Measurements from ENCODE around the gene BCORL1.

Gene BCORL1

DNA sequence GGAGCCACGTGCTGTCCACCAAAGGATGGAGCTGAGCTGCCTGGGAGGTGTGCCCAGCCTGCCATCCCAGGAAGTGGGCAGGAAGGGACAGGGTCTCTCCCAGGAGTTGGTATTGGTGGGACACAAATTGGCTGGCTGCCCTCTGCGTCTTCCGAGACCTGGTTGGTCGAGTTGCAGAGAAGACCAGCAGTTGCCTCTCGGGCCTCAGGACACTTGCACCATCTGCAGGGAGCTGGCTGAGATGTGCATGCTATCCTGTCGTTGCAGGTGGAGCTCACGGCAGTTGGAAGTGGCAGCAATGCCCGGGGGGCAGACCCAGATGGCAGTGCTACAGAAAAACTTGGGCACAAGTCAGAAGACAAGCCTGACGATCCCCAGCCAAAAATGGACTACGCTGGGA is 30.2 kb downstream of the BCORL1 start:
- DNase-seq (ENCODE audit: low read depth), result no peak

DNA sequence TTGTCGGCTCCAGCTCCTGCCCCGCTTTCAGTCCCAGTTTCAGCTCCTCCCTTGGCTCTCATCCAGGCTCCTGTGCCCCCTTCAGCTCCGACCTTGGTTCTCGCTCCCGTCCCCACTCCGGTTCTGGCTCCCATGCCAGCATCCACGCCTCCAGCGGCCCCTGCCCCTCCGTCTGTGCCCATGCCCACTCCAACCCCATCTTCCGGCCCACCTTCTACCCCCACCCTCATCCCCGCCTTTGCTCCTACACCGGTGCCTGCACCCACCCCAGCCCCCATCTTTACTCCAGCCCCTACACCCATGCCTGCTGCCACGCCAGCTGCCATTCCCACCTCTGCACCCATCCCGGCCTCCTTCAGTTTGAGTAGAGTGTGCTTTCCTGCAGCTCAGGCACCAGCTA is 31.2 kb downstream of the BCORL1 start:
- DNase-seq (ENCODE audit: low read depth), result no peak

DNA sequence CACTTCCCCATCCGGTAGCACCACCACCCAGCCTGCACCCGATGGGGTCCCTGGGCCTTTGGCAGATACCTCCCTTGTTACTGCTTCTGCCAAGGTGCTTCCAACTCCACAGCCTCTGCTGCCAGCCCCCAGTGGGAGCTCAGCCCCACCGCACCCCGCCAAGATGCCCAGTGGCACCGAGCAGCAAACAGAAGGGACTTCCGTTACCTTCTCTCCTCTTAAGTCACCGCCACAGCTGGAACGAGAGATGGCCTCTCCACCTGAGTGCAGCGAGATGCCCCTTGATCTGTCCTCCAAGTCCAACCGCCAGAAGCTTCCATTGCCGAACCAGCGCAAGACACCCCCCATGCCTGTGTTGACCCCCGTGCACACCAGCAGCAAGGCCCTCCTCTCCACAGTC is 31.9 kb downstream of the BCORL1 start:
- DNase-seq (ENCODE audit: low read depth), result no peak

DNA sequence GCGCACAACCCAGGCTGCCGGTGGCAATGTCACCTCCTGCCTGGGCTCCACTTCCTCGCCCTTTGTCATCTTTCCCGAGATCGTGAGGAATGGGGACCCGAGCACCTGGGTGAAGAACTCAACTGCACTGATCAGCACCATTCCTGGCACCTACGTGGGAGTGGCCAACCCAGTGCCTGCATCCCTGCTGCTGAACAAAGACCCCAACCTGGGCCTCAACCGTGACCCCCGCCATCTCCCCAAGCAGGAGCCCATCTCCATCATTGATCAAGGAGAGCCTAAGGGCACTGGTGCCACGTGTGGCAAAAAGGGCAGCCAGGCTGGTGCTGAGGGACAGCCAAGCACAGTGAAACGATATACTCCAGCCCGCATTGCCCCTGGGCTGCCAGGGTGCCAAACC is 32.3 kb downstream of the BCORL1 start:
- no peak for DNase-seq (ENCODE audit: low read depth)

DNA sequence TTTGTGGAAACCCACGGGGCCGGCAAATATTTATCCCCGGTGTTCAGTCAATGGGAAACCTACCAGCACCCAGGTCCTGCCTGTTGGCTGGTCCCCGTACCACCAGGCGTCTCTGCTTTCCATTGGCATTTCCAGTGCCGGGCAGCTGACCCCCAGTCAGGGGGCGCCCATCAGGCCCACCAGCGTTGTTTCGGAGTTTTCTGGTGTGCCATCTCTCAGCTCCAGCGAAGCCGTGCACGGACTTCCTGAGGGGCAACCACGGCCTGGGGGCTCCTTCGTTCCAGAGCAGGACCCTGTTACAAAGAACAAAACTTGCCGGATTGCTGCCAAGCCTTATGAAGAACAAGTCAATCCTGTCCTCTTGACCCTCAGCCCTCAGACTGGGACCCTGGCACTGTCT is 32.7 kb downstream of the BCORL1 start:
- DNase-seq (ENCODE audit: low read depth), result no peak

DNA sequence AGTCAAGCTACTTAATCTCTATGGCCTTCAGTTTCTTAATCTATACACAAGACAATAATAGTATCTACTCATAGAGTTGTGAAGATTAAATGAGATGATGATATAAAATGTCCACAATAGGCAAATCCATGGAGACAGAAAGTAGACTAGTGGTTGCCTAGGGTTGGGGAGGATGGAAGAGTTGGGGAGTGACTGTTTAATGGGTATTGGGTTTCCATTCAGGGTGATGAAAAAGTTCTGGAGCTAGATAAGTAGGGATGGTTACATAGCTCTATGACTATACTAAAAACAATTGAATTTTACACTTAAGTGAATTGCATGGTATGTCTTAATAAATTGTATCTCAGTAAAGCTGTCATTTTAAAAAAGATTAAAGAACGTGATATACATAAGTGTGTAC is 35.7 kb downstream of the BCORL1 start:
- DNase-seq (ENCODE audit: low read depth), result no peak

DNA sequence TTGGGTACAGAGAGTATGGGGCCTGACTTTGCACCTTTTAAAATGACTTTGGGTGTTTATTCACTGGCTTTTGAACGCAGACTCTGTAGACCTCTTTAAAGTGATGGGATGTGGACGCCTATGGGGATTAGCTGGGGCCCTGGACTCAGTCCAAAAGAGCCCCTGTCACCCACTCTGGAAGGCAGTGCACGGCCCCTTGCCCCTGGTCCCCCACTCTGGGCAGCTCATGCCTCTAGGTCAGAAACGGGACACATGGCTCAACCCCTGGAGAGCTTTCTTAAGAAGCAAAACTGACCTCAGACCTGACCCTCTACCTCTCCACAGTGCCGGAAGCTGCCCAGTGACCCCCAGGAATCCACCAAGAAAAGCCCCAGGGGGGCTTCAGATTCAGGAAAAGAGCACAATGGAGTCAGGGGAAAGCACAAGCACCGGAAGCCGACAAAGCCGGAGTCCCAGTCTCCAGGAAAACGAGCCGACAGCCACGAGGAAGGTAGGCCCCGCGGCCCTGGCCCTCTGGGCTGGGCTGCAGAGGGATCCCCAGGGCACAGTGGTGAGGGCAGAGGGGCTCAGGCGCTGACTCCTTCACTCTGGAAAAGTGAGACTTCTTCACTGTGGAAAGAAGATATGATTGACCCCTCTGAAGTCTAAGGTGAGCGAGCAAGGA is 38.4 kb downstream of the BCORL1 start:
- DNase-seq (ENCODE audit: low read depth), result no peak

DNA sequence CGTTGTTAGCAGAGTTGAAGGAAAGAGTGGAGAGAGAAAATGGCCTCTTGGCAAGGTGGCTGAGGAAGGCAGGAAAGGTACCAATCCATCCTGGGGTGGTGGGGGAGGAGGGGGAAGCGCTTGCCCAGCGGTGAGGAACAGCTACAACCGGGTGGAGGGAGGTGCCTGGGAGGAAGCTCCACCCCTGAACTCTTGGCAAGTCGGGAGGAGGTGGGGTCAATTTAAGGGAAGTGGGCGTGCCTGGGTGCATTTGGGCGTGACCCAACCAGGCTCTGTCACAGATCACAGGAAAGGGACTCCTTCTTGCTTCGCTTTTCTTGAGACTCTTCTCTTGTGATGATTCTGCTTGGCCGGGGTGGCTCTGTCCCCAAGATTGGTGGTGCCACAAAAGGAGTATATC is 41.7 kb downstream of the BCORL1 start:
- DNase-seq (ENCODE audit: low read depth), result peak; percentile 2

DNA sequence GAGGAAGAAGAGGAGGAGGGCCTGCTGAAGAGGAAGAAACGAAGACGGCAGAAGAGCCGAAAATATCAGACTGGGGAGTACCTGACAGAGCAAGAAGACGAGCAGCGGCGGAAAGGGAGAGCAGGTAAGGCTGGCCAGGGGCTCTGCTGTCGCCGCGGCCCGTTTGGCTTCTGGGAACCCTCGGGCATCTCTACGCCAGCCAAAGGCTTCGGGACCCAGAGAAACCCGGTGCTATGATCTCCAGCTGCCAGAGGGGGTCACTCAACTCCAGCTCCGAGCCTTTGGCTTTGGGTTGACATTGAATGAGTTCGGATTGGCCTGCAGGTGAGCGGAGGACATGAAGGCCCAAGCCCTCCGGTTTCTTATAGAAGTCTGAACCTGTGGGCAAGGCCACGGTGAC is 42.8 kb downstream of the BCORL1 start:
- DNase-seq (ENCODE audit: low read depth), result no peak

DNA sequence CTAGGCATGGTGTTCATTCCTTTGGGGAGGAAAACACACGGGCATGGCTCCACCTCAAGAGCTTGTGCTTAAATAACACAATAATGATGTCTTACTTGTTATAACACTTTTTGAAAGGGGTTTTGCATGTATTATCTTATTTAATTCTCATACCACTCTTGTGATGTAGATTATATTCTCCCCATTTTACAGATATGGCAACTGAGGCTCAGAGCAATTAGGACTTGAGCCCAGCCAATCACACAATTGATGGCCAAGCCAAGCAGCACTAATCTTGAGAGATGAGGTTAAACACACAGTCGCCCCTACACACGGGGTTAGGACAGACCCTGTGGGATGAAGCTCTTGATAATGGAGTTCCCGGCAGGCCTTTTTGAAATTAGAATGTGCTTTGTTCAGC is 45.1 kb downstream of the BCORL1 start:
- no peak for DNase-seq (ENCODE audit: low read depth)

DNA sequence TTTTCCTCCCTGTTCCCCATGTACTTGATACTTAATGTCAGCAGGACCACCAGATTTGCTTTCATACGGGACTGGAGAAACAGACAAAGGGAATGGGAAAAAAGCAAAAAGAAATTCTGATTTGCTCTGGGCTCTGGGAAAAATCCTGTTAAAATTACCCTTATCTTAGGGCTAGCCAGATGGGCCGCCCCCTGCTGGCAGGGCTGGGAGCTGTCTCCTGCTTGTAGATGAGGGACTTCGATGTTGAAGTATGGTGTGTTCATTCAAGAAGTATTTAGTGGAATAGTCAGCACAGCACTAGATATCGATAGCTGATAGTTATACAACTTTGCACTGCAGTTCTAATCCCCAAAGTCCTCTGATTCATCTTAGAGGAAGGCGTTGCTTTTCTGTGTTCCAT is 45.8 kb downstream of the BCORL1 start:
- DNase-seq (ENCODE audit: low read depth), result peak; percentile 4

DNA sequence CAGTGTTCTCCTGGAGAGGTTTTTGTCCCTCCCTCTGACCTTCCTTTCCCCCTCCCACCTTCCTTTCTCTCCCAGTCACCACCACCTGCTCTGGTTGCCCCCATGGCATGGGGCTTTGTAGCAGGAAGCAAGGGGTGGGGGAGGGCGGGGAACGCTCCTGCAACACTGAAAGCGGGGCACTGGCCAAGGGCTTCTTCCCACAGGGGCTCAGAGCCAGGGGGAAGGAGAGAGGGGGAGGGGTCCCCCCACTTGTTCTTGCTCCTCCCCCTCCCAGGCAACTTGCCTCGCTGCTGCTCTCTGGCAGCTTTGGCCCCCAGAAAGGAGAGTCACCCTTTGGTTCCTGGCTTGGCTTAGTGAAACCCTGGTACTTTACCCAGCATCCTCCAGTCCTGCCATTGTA is 48.4 kb downstream of the BCORL1 start:
- no peak for DNase-seq (ENCODE audit: low read depth)

DNA sequence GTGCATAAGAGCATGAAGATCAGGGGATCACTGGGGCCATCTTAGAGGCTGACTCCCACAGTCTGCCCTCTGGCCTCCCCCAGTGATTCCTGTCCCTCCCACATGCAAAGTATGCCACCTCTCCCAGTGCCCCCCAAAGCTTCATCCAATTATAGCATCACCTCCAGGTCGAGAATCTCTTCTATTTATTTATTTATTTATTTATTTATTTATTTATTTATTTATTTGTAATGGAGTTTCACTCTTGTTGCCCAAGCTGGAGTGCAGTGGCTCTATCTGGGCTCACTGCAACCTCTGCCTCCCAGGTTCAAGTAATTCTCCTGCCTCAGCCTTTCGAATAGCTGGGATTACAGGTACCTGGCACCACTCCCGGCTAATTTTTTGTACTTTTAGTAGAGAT is 50.1 kb downstream of the BCORL1 start:
- no peak for DNase-seq (ENCODE audit: low read depth)

DNA sequence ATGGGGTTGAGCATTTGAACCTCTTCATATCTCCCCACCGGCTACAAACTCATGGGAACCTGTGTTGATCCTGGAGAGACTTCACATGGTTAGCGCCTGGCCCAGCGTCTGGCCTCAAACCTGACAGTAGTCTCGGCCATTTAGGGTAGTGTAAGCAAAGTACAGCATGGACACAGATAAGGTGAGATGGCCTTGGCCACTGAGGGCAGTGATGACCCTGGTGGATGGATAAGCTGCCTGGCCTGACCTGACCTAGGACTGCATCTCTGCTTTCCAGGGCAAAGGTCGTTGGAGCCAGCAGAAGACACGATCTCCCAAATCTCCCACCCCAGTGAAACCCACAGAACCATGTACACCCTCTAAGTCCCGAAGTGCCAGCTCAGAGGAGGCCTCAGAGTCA is 51.7 kb downstream of the BCORL1 start:
- no peak for DNase-seq (ENCODE audit: low read depth)

DNA sequence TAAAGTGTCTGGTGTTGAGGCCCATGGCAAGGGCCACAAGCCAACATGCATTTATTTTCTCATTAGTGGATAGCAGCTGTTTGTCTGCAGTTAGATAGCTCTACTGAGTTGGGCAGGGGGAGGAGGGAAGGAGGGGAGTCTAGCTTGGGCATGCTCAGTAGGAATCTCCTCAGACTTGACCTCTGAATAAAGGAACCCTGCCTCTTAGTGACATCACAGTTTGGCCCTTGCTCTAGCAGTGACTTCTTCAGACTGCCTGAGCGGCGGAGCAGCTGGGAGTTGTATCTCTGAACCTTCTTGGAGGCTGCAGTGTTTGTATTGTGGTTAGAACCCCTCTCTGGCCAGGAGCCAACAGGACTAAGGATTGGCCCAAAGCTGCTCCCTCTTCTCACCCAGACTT is 57.4 kb downstream of the BCORL1 start:
- DNase-seq (ENCODE audit: low read depth), result no peak

DNA sequence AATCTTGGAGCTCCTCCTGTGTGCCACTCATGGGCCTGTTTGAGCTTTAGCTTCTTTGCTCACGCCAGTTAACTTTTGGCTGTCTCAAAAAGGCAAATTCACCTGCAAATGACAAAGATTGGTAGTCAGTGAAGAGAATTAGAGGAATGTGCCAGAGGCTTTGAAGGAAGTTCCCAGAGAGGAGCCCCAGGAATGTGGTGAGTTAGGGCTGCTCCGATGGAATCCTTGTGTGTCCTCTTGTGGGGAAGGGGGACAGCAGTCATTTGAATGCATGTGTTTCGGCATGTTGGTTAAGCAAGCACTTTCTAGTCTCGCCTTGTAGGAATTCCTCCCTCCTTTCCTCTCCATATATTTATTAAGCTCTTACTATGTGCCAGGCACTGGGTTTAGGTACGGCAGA is 65.0 kb downstream of the BCORL1 start:
- DNase-seq (ENCODE audit: low read depth), result no peak

DNA sequence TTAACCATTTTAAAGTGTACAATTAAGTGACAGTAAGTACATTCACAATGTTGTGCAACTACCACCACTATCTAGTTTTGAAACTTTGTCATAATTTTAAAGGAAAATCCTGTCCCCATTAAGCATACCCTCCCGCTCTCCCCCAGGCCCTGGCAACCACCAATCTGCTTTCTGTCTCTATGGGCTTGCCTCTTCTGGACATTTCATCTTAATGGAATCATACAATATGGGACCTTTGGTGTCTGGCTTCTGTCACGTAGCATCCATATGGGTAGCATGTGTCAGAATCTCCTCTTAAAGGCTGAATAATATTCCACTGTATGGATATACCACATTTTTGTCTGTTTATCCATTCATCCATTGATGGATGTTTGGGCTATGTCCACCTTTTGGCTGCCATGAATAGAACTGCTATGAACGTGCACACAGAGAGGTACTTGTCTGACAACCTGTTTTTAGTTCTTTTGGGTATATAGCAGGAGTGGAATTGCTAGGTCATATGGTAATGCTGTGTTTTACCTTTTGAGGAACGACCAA is 66.3 kb downstream of the BCORL1 start:
- DNase-seq (ENCODE audit: low read depth), result no peak

DNA sequence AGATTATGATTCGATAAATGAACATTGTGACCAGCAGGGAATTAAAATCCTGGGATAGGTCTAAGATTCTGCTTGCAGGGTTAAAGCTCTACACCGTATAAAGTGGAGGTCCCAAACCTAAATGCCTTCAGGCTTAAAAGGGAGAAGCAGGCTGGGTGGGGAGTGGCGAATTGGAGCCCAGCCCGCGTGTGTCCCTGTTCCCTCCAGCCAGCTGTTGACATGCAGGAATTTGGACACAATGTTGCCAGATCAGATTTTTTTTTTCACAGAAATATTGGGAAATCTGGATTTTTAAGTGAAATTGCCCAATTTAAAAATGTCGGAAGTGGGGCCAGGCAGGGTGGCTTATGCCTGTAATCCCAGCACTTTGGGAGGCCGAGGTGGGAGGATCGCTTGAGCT is 67.4 kb downstream of the BCORL1 start:
- DNase-seq (ENCODE audit: low read depth), result no peak

DNA sequence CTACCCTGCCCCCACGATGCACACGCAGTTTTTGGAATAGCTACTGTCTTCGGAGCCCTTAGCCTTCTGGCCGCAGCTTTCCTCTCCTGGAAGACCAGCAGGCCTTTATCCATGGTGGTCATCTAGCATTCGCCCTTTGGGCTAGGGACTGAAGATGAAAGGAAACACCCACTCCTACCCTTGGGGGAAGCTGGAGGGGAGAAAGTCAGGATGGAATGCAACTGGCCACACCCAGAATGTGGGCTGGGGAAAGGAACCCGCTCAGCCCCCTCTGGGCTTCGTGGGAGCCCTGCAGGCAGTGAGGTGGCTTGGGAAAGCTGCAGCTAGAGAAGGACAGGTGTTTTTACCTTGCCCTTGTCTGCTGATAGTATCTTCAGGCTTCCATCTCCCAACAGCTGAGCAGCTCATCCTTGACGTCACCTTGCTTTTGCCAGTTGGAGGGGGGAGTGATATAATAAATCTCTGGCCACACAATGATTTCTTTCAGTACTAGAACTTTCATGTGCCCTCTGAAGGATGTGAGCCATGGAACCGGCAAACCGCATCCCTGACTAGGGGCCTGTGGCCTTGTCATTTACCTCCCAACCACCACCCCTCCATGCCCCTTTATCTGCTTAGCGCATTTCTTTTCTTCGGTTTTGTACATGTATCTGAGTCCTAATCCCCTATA is 68.9 kb downstream of the BCORL1 start:
- DNase-seq (ENCODE audit: low read depth), result no peak

DNA sequence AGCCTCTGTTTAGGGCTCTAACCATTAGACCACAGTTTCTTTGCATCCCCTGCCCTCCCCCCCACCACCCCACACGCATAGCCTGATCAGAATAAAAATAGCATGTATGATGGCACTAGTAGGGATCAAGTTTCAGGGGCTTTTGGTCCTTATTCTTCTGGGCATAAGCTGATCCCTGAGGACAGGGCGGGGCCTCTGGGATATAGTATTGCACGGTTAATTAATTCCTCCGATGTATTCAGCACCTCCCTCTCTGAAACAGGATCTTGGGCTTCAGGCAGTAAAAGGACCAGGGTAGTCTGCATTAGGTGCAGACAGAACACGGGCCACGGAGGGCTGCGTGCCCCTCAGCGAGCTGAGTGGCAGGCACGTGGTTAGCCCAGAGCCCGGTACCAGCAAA is 70.8 kb downstream of the BCORL1 start:
- no peak for DNase-seq (ENCODE audit: low read depth)

DNA sequence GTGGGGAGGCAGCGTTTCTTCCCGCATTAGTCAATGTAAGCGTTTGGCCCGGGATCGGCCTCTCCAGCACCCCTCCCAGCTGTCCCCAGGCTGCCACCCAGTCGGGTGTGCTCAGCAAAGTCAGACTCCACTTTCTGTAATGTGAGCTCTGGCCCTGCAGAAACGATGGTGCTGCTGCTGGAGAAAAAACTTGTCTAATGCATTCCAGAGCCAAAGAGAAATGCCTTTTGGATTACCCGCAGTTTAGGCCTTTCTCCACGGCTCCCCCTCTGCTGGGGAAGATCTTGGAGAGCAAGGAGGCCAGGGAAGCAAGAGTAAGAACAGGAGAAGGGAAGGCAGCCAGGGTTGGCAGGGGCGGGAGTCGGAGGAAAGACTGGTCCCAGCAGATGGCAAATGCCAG is 72.7 kb downstream of the BCORL1 start:
- DNase-seq (ENCODE audit: low read depth), result peak; percentile 32

DNA sequence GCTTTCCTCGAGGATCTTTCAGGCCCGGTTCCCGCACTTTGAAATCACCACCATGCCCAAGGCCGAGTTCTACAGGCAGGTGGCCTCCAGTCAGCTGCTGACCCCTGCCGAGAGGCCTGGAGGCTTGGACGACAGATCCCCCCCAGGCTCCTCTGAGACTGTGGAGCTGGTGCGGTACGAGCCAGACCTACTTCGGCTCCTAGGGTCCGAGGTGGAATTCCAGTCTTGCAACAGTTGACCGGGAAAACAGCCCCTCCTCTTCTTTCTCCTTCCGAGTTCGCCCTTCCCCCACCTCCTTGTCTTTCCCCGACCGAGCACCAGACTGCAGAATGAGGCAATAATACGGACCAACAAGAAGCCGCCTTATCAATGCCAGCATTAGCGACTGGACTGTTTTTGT is 73.5 kb downstream of the BCORL1 start:
- DNase-seq (ENCODE audit: low read depth), result no peak

DNA sequence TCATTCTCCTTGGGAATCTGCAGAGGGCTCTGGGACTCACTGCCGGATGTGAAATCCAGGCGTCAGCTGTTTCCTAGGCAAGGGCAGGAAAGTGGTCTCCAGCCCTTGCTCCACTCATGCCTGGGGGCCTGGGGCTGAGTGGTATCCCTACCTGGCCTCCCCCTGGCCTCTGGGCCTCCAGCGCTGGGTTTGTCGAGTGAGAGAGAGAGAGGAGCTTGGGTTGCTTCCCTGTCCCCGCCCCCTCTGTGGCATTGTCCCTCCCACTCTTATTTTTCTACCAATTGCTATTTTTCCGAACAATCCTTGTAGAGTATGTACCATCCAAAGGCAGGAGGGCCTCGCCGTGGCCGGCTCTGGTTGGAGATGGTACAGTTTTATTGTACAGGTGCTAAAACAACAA is 74.8 kb downstream of the BCORL1 start:
- DNase-seq (ENCODE audit: low read depth), result no peak

DNA sequence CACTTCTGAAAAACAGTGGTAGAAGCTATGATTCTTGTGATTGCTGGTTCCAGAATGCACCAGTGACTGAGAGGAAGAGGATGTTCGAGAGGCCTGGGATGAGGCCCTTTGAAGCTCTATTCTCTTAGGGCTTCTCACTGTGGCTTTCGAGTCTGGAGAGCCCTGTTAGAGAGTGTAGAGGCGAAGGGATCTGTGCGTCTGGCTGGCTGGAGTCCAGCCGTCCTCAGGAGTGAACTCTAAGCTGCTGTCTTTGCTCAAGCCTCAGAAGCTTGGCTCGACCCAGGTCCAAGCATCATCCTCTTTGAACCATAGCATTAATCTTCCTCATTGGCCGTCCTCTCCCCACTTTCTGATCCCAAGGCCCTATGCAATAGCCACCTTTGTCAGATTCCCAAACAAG is 76.2 kb downstream of the BCORL1 start:
- no peak for DNase-seq (ENCODE audit: low read depth)

Measured in non-pigmented ciliary epithelial cell (primary cell).